Measurements from ENCODE around the gene RCHY1. TPM values are rescaled to one million over a fixed set of nuclear protein-coding genes. Genes with fewer than 3 reads are reported as not detected.
A peak's percentile ranks its signal among the peaks of the same experiment; 100 is the strongest.

RCHY1 gene
- total RNA-seq, 1 donor from 2014 or later, result 17.8 TPM

DNA sequence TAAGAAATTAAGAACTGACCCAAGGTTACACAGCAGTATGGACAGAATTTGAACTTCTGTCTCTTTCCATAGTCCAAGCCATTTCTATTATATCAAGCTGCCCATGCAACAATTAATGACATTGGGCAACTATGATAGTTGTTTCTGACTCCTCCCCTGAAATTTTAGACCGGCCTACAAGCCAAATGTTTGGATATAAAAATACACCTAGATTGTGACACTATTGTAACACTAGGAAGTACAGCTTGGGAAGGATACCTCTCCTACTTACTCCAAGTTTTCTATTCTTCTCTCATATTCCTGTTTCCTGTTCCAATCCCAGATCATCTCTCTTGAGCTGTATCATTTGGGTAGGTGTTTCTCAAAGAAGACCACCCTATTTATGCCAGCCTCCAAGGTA, 43.5 kb downstream of the RCHY1 start:
- H3K27ac Mint-ChIP-seq (ENCODE audit: unreplicated experiment), result no peak overlapping the region
- H3K36me3 Mint-ChIP-seq (ENCODE audit: unreplicated experiment), result peaks cover 8% of the 10 kb centered on the region
- no peaks in the 10 kb centered on the region for H3K4me1 Mint-ChIP-seq (ENCODE audit: unreplicated experiment)
- peaks cover 3% of the 10 kb centered on the region for H3K27me3 Mint-ChIP-seq (ENCODE audit: unreplicated experiment)
- no peaks in the 10 kb centered on the region for H3K9me3 Mint-ChIP-seq (ENCODE audit: unreplicated experiment)
- no peak overlapping the region for H3K4me3 Mint-ChIP-seq (ENCODE audit: unreplicated experiment)
- DNase-seq (ENCODE audit: extremely low spot score, unreplicated experiment), result no peak
- TF ChIP-seq, protein P1, sequence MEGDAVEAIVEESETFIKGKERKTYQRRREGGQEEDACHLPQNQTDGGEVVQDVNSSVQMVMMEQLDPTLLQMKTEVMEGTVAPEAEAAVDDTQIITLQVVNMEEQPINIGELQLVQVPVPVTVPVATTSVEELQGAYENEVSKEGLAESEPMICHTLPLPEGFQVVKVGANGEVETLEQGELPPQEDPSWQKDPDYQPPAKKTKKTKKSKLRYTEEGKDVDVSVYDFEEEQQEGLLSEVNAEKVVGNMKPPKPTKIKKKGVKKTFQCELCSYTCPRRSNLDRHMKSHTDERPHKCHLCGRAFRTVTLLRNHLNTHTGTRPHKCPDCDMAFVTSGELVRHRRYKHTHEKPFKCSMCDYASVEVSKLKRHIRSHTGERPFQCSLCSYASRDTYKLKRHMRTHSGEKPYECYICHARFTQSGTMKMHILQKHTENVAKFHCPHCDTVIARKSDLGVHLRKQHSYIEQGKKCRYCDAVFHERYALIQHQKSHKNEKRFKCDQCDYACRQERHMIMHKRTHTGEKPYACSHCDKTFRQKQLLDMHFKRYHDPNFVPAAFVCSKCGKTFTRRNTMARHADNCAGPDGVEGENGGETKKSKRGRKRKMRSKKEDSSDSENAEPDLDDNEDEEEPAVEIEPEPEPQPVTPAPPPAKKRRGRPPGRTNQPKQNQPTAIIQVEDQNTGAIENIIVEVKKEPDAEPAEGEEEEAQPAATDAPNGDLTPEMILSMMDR (IDR thresholded peaks at IDR 0.05), result no peak

DNA sequence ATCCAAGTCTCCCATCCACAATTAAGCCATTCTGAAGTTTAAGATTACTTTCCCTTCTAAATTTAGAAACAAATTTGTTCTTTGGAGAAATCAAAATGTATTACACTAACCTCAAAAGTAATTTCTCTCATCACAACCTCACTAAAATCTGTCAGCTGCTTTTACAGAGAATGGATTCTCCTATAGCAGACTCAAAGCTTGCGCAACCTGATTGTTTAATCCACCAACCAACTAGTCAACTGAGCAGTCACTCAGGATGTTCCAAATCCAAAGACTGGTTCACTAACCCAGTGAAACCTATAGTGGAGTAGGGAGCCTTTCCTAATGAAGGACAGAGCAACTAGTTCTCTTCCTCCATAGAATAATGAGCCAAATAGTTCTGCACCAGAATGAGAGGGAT, 44.3 kb downstream of the RCHY1 start:
- H3K4me3 Mint-ChIP-seq (ENCODE audit: unreplicated experiment), result no peak overlapping the region
- H3K27ac Mint-ChIP-seq (ENCODE audit: unreplicated experiment), result no peak overlapping the region
- H3K4me1 Mint-ChIP-seq (ENCODE audit: unreplicated experiment), result no peaks in the 10 kb centered on the region
- peaks cover 4% of the 10 kb centered on the region for H3K27me3 Mint-ChIP-seq (ENCODE audit: unreplicated experiment)
- H3K9me3 Mint-ChIP-seq (ENCODE audit: unreplicated experiment), result no peaks in the 10 kb centered on the region
- TF ChIP-seq, protein P1 (IDR thresholded peaks at IDR 0.05), result no peak
- peaks cover 3% of the 10 kb centered on the region for H3K36me3 Mint-ChIP-seq (ENCODE audit: unreplicated experiment)
- DNase-seq (ENCODE audit: extremely low spot score, unreplicated experiment), result no peak

DNA sequence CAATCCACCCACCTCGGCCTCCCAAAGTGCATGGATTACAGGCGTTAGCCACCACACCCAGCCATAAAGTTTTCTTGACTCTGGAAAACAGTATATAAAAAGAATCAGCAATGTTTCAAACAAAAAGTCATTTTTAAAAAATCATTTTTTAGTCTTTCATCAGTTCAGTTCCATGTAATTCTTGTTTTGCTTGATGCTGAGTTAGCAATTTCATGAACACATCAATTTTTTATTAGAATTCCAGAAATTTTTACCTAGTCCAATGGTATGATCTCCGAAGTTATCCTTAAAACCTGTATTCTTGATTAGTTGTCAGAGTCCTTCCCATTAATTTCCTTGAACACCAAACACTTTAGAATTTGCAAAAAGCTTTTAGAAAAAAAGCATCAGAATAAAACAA, 56.8 kb downstream of the RCHY1 start:
- DNase-seq (ENCODE audit: extremely low spot score, unreplicated experiment), result no peak
- H3K36me3 Mint-ChIP-seq (ENCODE audit: unreplicated experiment), result no peaks in the 10 kb centered on the region
- H3K27me3 Mint-ChIP-seq (ENCODE audit: unreplicated experiment), result peaks cover 19% of the 10 kb centered on the region
- H3K4me1 Mint-ChIP-seq (ENCODE audit: unreplicated experiment), result no peaks in the 10 kb centered on the region
- no peak overlapping the region for H3K27ac Mint-ChIP-seq (ENCODE audit: unreplicated experiment)
- TF ChIP-seq, protein P1 (IDR thresholded peaks at IDR 0.05), result no peak
- no peaks in the 10 kb centered on the region for H3K9me3 Mint-ChIP-seq (ENCODE audit: unreplicated experiment)
- no peak overlapping the region for H3K4me3 Mint-ChIP-seq (ENCODE audit: unreplicated experiment)

DNA sequence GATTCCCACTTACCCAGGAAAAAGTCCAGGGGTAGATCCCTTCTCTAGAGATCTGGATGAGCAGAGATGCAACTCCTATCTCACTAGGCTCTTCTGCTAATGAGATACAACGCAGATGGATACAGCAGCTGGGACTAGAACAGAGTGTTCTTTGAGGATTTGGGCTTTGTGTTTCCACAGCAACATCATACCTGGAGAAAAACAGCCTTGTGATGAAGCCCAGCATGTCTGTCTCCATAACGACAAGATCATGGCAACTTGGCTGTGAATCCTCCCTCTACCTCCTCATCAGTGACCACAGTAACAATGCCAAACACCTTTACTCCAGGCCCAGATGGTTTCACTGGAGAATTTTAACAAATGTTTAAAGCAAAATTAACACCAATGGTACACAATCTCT, 80.1 kb downstream of the RCHY1 start:
- Mint-ChIP-seq H3K27me3 (ENCODE audit: unreplicated experiment) (peaks cover 12% of the 10 kb centered on the region), H3K9me3 (ENCODE audit: unreplicated experiment) (peaks cover 14% of the 10 kb centered on the region), H3K4me1 (ENCODE audit: unreplicated experiment) (no peaks in the 10 kb centered on the region), H3K36me3 (ENCODE audit: unreplicated experiment) (no peaks in the 10 kb centered on the region), H3K4me3 (ENCODE audit: unreplicated experiment) (no peak overlapping the region), H3K27ac (ENCODE audit: unreplicated experiment) (no peak overlapping the region)
- no peak for DNase-seq (ENCODE audit: extremely low spot score, unreplicated experiment)
- TF ChIP-seq, protein P1 (IDR thresholded peaks at IDR 0.05), result no peak

DNA sequence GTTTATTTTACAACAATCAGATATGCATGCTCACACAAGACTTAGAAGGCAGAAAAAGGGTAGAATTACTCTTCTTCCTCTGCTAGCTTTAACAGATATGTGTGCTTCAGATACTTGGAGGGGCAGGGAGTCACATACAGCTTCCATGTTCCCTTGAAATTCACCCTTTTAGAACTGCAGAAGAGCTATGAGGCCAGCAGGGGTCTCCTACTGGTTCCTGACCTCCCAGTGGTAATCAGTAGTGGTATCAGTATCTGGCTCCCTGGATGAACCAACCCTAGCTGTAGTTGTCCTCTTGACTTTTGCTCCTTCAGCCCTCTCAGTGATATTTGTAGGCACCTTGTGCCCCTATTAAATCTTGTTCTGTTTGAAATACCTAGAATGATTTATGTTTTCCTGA, 81.5 kb downstream of the RCHY1 start:
- Mint-ChIP-seq H3K27me3 (ENCODE audit: unreplicated experiment) (peaks cover 12% of the 10 kb centered on the region), H3K36me3 (ENCODE audit: unreplicated experiment) (no peaks in the 10 kb centered on the region), H3K4me1 (ENCODE audit: unreplicated experiment) (no peaks in the 10 kb centered on the region), H3K9me3 (ENCODE audit: unreplicated experiment) (peaks cover 14% of the 10 kb centered on the region), H3K27ac (ENCODE audit: unreplicated experiment) (no peak overlapping the region), H3K4me3 (ENCODE audit: unreplicated experiment) (no peak overlapping the region)
- TF ChIP-seq, protein P1 (IDR thresholded peaks at IDR 0.05), result peak; percentile 18
- DNase-seq (ENCODE audit: extremely low spot score, unreplicated experiment), result no peak

Data from osteocyte (in vitro differentiated cells).